MCF 10A (cell line): Measurements from ENCODE around the gene SLC6A6. TPM values are rescaled to one million over a fixed set of nuclear protein-coding genes. Genes with fewer than 3 reads are reported as not detected.

ENCODE experiments used
- BruUV-seq: library from RNA; stranded (reverse); fragments of 400-500 nt; replicated peaks from 2 replicates; lab custom pipeline; 2021; lab: Mats Ljungman, UMichigan
- CTCF ChIA-PET: fragments of 300-600 bp; sonication (Branson Sonifier 250); formaldehyde crosslinking; extraction: SDS; loops from one replicate; lab custom pipeline; 2021; ENCODE audit warnings: antibody characterized with exemption, inconsistent platforms; lab: Yijun Ruan, JAX
- POLR2A ChIA-PET: fragments of 300-600, 350-650 bp; sonication (Branson Sonifier 250); formaldehyde crosslinking; extraction: SDS; loops from one replicate; lab custom pipeline; 2020; ENCODE audit warnings: antibody characterized with exemption, inconsistent platforms; lab: Yijun Ruan, JAX
- DNase-seq: peaks from one replicate; pipeline ENCODE4 v3.0.0-alpha.2; 2018; ENCODE audit not compliant: unreplicated experiment
- H3K27ac Mint-ChIP-seq: one replicate; pipeline ENCODE4 v1.8.0; 2022; ENCODE audit warnings: mild to moderate bottlenecking, low read depth, mixed read lengths; ENCODE audit not compliant: unreplicated experiment
- H3K27me3 Mint-ChIP-seq: one replicate; pipeline ENCODE4 v1.8.0; 2022; ENCODE audit warnings: mixed read lengths; ENCODE audit not compliant: insufficient read depth, unreplicated experiment
- H3K36me3 Mint-ChIP-seq: one replicate; pipeline ENCODE4 v1.8.0; 2022; ENCODE audit warnings: mild to moderate bottlenecking, moderate library complexity, mixed read lengths; ENCODE audit not compliant: insufficient read depth, unreplicated experiment
- H3K4me1 Mint-ChIP-seq: one replicate; pipeline ENCODE4 v1.8.0; 2022; ENCODE audit warnings: mixed read lengths; ENCODE audit not compliant: insufficient read depth, unreplicated experiment
- H3K4me3 Mint-ChIP-seq: one replicate; pipeline ENCODE4 v1.8.0; 2022; ENCODE audit warnings: mild to moderate bottlenecking, moderate library complexity, mixed read lengths; ENCODE audit not compliant: unreplicated experiment
- H3K9me3 Mint-ChIP-seq: one replicate; pipeline ENCODE4 v1.8.0; 2022; ENCODE audit warnings: mixed read lengths; ENCODE audit not compliant: unreplicated experiment
- intact Hi-C: fragments of 100-400 bp; cut with micrococcal nuclease; formaldehyde crosslinking; loops from 2 replicates; pipeline ENCODE4 v1.14.1; 2022
- total RNA-seq: library from RNA; stranded (reverse); gene quantifications from 2 replicates; pipeline ENCODE4 v1.2.3, GENCODE V29; 2022
- TF ChIP-seq, protein P1 (sequence below): fragments of 200-600 bp; IDR thresholded peaks from one replicate; pipeline ENCODE4 v1.8.0; 2022; ENCODE audit warnings: antibody characterized with exemption, mild to moderate bottlenecking; ENCODE audit not compliant: unreplicated experiment

Gene SLC6A6
- total RNA-seq, 1 experiment from 2014 or later: 7.6 TPM

DNA sequence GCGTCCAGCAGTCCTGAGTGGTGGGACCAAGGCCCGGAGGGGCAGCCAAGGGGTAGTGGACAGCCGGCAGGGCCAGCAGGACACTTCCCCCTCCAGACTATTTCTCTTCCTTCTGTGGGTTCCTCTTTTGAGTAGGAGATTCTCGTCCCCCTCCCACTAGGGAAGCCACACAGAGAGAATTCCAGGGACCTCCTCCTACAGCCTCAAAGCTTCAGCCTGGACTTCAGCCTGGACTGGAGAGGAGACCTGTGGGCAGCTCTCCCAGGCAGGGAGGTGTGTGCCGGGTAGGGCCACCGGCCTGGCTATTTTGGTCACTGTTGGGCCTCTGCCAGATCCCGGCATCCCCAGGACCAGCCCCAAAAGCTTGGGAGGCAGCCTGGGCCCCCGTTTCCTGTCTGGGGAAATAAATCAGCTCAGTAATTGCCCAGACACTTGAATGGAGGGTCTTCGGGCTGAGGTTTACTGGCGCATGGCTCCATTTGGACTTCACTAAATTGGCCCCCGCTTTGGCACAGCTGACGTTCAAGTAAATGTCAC is 1.3 kb downstream of the SLC6A6 start:
- peak; percentile 26 for DNase-seq
- no peaks in the 10 kb centered on the region for H3K9me3 Mint-ChIP-seq
- peak overlapping the region; percentile 86 for H3K27ac Mint-ChIP-seq
- peaks cover 7% of the 10 kb centered on the region for H3K36me3 Mint-ChIP-seq
- no TSS peak for BruUV-seq
- H3K4me3 Mint-ChIP-seq: peak overlapping the region; percentile 99
- no peaks in the 10 kb centered on the region for H3K27me3 Mint-ChIP-seq
- ChIA-PET CTCF (interaction anchor here (0.6 to 1.6 kb wide), 4 partner anchors 9 to 919 kb away, joined by 3 to 8 read pairs (median 4); no protein-coding TSS in a partner anchor), POLR2A (interaction anchor here (0.6 to 1.3 kb wide), 4 partner anchors 12 to 695 kb away, joined by 3 to 8 read pairs (median 4); partner anchors contain the start of genes RBSN and XPC)
- intact Hi-C loops: loop anchor here (2.0 kb wide), 4 partner anchors 49 to 507 kb away; no protein-coding TSS in a partner anchor
- TF ChIP-seq, protein P1, sequence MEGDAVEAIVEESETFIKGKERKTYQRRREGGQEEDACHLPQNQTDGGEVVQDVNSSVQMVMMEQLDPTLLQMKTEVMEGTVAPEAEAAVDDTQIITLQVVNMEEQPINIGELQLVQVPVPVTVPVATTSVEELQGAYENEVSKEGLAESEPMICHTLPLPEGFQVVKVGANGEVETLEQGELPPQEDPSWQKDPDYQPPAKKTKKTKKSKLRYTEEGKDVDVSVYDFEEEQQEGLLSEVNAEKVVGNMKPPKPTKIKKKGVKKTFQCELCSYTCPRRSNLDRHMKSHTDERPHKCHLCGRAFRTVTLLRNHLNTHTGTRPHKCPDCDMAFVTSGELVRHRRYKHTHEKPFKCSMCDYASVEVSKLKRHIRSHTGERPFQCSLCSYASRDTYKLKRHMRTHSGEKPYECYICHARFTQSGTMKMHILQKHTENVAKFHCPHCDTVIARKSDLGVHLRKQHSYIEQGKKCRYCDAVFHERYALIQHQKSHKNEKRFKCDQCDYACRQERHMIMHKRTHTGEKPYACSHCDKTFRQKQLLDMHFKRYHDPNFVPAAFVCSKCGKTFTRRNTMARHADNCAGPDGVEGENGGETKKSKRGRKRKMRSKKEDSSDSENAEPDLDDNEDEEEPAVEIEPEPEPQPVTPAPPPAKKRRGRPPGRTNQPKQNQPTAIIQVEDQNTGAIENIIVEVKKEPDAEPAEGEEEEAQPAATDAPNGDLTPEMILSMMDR: no peak
- peaks cover 6% of the 10 kb centered on the region for H3K4me1 Mint-ChIP-seq

DNA sequence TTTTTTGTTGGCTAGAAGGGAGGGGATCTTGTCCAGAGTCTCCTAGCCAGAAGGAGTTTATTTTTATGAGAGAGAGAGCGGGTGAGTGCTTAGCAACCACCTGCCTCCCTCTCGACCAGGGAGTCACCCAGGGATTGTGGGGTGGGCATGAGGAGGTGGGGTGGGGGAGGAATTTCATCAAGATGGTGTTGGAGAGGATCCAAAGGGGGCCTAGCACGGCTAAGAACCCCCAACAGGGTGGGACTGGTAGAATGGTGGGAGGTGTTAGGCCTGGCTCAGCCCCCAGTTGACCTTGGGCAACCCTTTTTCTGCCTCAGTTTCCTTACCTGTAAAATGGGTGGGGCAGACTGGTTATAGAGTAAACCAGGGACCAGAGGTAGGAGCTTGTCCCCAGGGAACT is 1.8 kb downstream of the SLC6A6 start:
- TF ChIP-seq, protein P1: no peak
- no peak for DNase-seq
- H3K9me3 Mint-ChIP-seq: no peaks in the 10 kb centered on the region
- BruUV-seq: no TSS peak
- POLR2A ChIA-PET: interaction anchor here (0.6 to 1.3 kb wide), 4 partner anchors 12 to 695 kb away, joined by 3 to 5 read pairs (median 3); partner anchors contain the start of genes RBSN and XPC
- no peaks in the 10 kb centered on the region for H3K27me3 Mint-ChIP-seq
- H3K4me1 Mint-ChIP-seq: peaks cover 6% of the 10 kb centered on the region
- CTCF ChIA-PET: interaction anchor here (0.9 to 1.6 kb wide), 3 partner anchors 8 to 200 kb away, joined by 3 to 8 read pairs (median 3); no protein-coding TSS in a partner anchor
- intact Hi-C loops: no loop called here
- peaks cover 7% of the 10 kb centered on the region for H3K36me3 Mint-ChIP-seq
- H3K4me3 Mint-ChIP-seq: peak overlapping the region; percentile 99
- H3K27ac Mint-ChIP-seq: peak overlapping the region; percentile 86

DNA sequence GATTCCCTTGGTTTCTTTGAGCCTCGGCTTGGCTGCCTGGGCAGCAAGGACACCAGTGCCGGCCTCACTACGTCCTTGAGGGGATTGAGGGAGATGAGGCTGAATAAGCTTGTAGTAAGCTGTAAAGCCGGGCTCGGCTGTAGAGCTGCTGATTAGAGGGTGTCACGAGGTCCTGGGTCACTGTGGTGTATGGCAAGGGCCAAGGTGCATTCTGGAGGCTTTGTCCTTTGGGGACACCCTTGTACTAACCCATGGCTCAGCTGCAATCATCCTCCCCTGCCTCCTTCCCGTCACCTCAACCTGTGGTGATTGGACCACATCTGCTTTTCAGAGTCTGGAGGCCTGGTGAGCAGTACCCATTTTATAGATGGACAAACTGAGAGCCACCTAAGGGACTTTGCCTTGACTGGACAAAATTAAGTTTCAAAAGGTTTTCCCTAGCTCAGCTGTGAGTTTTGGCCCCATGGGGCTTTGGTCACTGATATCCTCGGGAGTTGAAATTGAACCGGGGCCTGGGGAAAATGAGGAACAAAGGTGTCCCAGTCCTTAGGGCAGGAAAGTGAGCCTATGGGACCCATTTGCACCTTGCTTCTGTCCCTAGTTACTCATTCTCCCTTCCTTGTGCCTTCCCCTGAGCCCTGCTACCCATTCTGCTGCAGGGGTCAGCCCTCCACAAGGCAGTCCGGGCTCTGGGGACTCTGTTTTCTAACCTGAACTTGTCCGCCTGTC is 2.4 kb downstream of the SLC6A6 start:
- ChIA-PET CTCF (interaction anchor here (0.6 to 1.6 kb wide), 4 partner anchors 56 to 953 kb away, joined by 3 to 8 read pairs (median 4); no protein-coding TSS in a partner anchor), POLR2A (interaction anchor here (0.6 to 1.3 kb wide), 2 partner anchors 12 to 14 kb away, joined by 3 to 5 read pairs; no protein-coding TSS in a partner anchor)
- Mint-ChIP-seq H3K27ac (no peak overlapping the region), H3K27me3 (no peaks in the 10 kb centered on the region), H3K4me1 (peaks cover 6% of the 10 kb centered on the region), H3K36me3 (peaks cover 7% of the 10 kb centered on the region), H3K9me3 (no peaks in the 10 kb centered on the region), H3K4me3 (no peak overlapping the region)
- intact Hi-C loops: no loop called here
- TF ChIP-seq, protein P1: no peak
- BruUV-seq: no TSS peak
- no peak for DNase-seq
